Epithelial cell of proximal tubule (primary cell): ENCODE results near the gene ILKAP. TPM values are rescaled to one million over a fixed set of nuclear protein-coding genes. Genes with fewer than 3 reads are reported as not detected.

Experiments
- DNase-seq: peaks from one replicate; pipeline ENCODE4 v3.0.0-alpha.2; 2011; ENCODE audit warnings: low read depth
- H3K4me3 ChIP-seq: 2 replicates; pipeline ENCODE4 v1.5.1; 2011; ENCODE audit warnings: low read depth, mild to moderate bottlenecking, low read length
- CTCF ChIP-seq: conservative IDR thresholded peaks from 2 replicates; pipeline ENCODE4 v1.5.1; 2012; ENCODE audit warnings: low read depth, mild to moderate bottlenecking, low read length
- total RNA-seq: library from RNA; depleted of rRNA; stranded (reverse); fragments of >200 nt; gene quantifications from 2 replicates; pipeline ENCODE4 v1.2.3, GENCODE V29; 2015

Gene ILKAP
- total RNA-seq, 1 donor from 2014 or later = 18.2 TPM

GRCh38 chr2:238128534-238129001 is 74.9 kb downstream of the ILKAP start:
- no peak for DNase-seq
- TF ChIP-seq CTCF = no peak
- H3K4me3 ChIP-seq = no peak overlapping the region

GRCh38 chr2:238128061-238128440 is 75.4 kb downstream of the ILKAP start:
- TF ChIP-seq CTCF = no peak
- no peak for DNase-seq
- H3K4me3 ChIP-seq = no peak overlapping the region

- H3K4me3 ChIP-seq = no peak overlapping the region
These were observed 76.1 kb downstream of the ILKAP start for GRCh38 chr2:238127165-238128060.

GRCh38 chr2:238126775-238127164 is 76.7 kb downstream of the ILKAP start:
- DNase-seq = no peak
- no peak overlapping the region for H3K4me3 ChIP-seq
- TF ChIP-seq CTCF = no peak

More at GRCh38 chr2:238127165-238128060, 76.1 kb downstream of the ILKAP start:
- no peak for DNase-seq
- TF ChIP-seq CTCF = no peak

GRCh38 chr2:238126338-238126737 is 77.2 kb downstream of the ILKAP start:
- no peak for DNase-seq
- TF ChIP-seq CTCF = no peak
- H3K4me3 ChIP-seq = no peak overlapping the region

- DNase-seq = no peak
These were observed 78.2 kb downstream of the ILKAP start for GRCh38 chr2:238125127-238125885.

More at GRCh38 chr2:238125127-238125885, 78.2 kb downstream of the ILKAP start:
- no peak overlapping the region for H3K4me3 ChIP-seq
- TF ChIP-seq CTCF = no peak
